ENCODE results near the gene E2F4.

E2F4 gene

DNA sequence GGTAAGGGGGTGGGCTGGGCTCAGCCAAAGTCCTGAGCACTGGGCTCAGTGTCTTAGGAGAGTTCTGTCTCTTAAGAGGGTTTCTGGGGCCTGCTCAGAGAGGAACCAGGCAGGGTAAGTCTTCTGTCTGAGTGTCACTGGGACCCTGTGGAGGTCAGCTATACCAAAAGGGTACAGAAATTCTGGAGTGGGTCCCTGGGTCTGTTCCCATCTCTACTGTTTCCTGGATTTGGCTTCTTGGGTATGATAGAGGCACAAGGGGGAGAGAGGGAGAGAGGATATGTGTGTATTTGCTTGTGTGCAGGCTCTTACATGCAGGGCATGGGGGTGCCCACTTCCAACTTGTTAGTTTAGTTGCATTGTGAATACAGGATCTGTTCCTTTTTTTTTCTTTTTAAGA is 1.6 kb downstream of the E2F4 start:
- no peak for DNase-seq (ENCODE audit: low read depth)
- TF ChIP-seq, protein P1, sequence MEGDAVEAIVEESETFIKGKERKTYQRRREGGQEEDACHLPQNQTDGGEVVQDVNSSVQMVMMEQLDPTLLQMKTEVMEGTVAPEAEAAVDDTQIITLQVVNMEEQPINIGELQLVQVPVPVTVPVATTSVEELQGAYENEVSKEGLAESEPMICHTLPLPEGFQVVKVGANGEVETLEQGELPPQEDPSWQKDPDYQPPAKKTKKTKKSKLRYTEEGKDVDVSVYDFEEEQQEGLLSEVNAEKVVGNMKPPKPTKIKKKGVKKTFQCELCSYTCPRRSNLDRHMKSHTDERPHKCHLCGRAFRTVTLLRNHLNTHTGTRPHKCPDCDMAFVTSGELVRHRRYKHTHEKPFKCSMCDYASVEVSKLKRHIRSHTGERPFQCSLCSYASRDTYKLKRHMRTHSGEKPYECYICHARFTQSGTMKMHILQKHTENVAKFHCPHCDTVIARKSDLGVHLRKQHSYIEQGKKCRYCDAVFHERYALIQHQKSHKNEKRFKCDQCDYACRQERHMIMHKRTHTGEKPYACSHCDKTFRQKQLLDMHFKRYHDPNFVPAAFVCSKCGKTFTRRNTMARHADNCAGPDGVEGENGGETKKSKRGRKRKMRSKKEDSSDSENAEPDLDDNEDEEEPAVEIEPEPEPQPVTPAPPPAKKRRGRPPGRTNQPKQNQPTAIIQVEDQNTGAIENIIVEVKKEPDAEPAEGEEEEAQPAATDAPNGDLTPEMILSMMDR (IDR thresholded peaks at IDR 0.05; ENCODE audit: low read length, missing control alignments): no peak
- H3K4me3 ChIP-seq (replicated peaks; ENCODE audit: low read depth, low read length): peak overlapping the region; percentile 97

DNA sequence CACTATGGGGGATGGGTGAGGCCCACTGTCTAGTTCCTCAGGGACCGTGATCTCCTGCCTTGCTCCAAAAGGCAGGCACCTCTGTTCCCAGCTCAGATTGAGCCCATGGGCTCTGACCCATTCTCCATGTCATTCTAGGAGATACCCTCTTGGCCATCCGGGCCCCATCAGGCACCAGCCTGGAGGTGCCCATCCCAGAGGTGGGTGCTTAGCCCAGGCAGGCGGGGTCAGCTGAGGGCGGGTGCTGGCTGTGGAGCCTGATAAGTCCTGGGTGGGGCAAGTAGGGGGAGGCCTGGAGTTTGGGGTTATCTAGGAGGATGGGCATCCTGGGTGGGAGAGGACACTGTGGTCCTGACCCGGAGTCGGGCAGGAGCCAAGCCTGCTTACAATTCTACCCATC is 2.3 kb downstream of the E2F4 start:
- TF ChIP-seq, protein P1 (IDR thresholded peaks at IDR 0.05; ENCODE audit: low read length, missing control alignments): no peak
- no peak overlapping the region for H3K4me3 ChIP-seq (replicated peaks; ENCODE audit: low read depth, low read length)
- DNase-seq (ENCODE audit: low read depth): no peak

DNA sequence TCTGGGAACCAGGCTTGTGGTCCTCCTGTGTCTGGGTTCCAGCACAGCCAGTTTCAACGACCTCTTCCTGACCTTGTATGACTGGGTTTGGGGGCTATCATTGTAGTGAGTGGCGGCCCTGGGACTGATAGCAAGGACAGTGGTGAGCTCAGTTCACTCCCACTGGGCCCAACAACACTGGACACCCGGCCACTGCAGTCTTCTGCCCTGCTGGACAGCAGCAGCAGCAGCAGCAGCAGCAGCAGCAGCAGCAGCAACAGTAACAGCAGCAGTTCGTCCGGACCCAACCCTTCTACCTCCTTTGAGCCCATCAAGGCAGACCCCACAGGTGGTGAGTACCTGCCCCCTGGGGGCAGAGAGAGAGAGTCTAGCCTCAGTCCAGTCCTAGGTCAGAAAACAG is 3.7 kb downstream of the E2F4 start:
- H3K4me3 ChIP-seq (replicated peaks; ENCODE audit: low read depth, low read length): no peak overlapping the region
- DNase-seq (ENCODE audit: low read depth): no peak
- TF ChIP-seq, protein P1 (IDR thresholded peaks at IDR 0.05; ENCODE audit: low read length, missing control alignments): no peak

DNA sequence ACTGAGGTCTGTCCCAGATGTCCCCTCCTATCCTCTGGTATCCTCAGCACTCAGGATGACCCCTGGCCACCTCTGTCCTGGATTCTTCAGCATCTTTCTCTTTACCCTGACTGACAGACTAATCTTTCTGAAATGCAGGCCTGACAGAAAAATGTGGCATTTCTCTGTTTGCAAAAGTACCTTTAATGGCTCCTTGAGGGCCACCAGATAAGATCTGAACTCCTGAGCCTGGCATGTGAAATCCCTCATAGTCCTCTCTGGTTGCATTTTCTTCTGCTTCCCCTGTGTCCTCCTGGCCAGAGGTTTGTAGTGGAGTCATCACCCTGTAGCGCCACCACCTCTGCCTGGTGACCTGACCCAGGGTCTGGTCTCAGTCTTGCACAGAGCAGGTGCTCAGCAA is 4.9 kb downstream of the E2F4 start:
- DNase-seq (ENCODE audit: low read depth): no peak
- H3K4me3 ChIP-seq (replicated peaks; ENCODE audit: low read depth, low read length): no peak overlapping the region
- TF ChIP-seq, protein P1 (IDR thresholded peaks at IDR 0.05; ENCODE audit: low read length, missing control alignments): no peak

DNA sequence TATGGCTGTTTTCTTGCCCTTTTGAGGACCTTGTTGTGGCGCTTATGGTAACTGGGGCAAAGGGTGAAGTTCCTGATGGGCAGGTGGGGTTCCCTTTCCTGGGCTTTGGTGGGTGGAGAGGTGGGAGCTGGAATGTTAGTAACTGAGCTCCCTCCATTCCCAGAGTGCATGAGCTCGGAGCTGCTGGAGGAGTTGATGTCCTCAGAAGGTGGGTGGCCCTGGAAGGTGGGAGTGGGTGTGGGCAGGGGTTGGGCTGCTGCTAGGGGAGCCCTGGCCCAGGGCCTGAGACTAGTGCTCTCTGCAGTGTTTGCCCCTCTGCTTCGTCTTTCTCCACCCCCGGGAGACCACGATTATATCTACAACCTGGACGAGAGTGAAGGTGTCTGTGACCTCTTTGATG is 5.7 kb downstream of the E2F4 start:
- TF ChIP-seq, protein P1 (IDR thresholded peaks at IDR 0.05; ENCODE audit: low read length, missing control alignments): no peak
- no peak overlapping the region for H3K4me3 ChIP-seq (replicated peaks; ENCODE audit: low read depth, low read length)
- DNase-seq (ENCODE audit: low read depth): no peak

DNA sequence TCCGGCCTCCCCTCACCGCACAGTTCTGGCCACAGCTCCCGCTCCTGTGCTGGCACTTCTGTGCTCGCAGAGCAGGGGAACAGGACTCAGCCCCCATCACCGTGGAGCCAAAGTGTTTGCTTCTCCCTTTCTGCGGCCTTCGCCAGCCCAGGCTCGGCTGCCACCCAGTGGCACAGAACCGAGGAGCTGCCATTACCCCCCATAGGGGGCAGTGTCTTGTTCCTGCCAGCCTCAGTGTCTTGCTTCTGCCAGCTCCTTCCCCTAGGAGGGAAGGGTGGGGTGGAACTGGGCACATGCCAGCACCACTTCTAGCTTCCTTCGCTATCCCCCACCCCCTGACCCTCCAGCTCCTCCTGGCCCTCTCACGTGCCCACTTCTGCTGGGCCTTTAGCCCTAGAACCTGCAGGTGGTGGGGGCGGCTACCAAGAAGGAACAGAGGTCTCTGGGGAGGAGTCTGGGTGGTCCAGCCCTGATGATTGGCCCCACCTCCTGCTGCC is 6.3 kb downstream of the E2F4 start:
- no peak for DNase-seq (ENCODE audit: low read depth)
- TF ChIP-seq, protein P1 (IDR thresholded peaks at IDR 0.05; ENCODE audit: low read length, missing control alignments): peak; percentile 60
- no peak overlapping the region for H3K4me3 ChIP-seq (replicated peaks; ENCODE audit: low read depth, low read length)

DNA sequence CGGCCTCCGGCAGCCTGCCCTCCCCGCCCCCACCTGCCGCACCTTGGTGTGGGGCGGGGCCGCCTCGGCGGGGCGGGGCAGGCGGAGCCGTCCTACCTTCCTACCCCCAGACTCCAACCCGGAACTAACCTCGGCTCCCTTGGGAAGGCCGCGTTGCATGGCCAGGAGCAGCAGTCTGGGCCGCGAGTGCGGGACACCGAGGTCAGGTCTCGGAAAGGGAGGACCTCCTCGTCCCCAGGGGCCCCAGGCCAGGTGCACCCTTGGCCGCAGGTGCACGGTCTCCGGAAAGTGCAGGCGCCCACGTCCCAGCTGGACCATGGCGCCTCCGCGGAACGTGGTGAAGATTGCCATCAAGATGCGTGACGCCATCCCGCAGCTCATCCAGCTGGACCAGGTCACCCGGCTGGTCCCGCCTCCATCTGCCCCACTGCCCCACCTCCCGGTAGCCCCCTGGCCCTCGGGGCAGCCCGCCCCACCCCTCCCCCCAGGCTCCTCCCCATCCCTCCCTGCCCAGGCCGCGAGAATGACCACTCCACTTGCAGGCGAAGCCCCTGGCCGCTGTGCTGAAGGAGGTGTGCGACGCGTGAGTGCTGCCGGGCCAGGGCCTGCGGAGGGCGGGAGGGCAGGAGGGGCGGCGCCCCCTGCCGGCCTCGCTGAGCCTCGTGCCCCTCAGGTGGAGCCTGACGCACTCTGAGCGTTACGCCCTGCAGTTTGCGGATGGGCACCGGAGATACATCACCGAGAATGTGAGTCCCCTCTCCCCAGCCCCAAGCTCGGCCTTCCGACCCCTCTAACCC is 7.3 kb downstream of the E2F4 start, which contains the start of gene ELMO3:
Gene ELMO3, plus strand, starts transcription at position 121 of the 797 bp plus-strand sequence. Its CDS starts 196 bp downstream, at position 317.
- no peak within 1 kb of the TSS for H3K4me3 ChIP-seq (replicated peaks; ENCODE audit: low read depth, low read length)
- no peak for DNase-seq (ENCODE audit: low read depth)
- TF ChIP-seq, protein P1 (IDR thresholded peaks at IDR 0.05; ENCODE audit: low read length, missing control alignments): peak; percentile 16

Data from fibroblast of pulmonary artery (primary cell).